GM18498 (cell line): ENCODE results near the gene FNDC3A.

ENCODE experiments used
- ATAC-seq: cut with Tn5 transposase; IDR thresholded peaks from one replicate; pipeline ENCODE4 v1.9.1; 2021; ENCODE audit warnings: mild to moderate bottlenecking, moderate library complexity; ENCODE audit not compliant: unreplicated experiment

The FNDC3A gene

GRCh38 chr13:48975856-48976575 is at the start of gene FNDC3A:
FNDC3A (plus strand) TSS chr13:48975912; CDS start chr13:49006191, 30,279 bp downstream.
- ATAC-seq = peak; percentile 70

GRCh38 chr13:48928757-48929430 is 46.8 kb upstream of the FNDC3A start:
- no peak for ATAC-seq

GRCh38 chr13:48930918-48931317 is 44.8 kb upstream of the FNDC3A start:
- ATAC-seq = no peak

- no peak for ATAC-seq
Observed at GRCh38 chr13:48938308-48938943, 37.3 kb upstream of the FNDC3A start.

GRCh38 chr13:48939728-48940127 is 36.0 kb upstream of the FNDC3A start:
- no peak for ATAC-seq

GRCh38 chr13:48942131-48942530 is 33.6 kb upstream of the FNDC3A start:
- ATAC-seq = no peak

- ATAC-seq = no peak
Observed at GRCh38 chr13:48944221-48944620, 31.5 kb upstream of the FNDC3A start.

GRCh38 chr13:48945626-48946025 is 30.1 kb upstream of the FNDC3A start:
- no peak for ATAC-seq

GRCh38 chr13:48946163-48946562 is 29.5 kb upstream of the FNDC3A start:
- ATAC-seq = no peak

GRCh38 chr13:48949566-48950500 is 25.9 kb upstream of the FNDC3A start:
- ATAC-seq = no peak

GRCh38 chr13:48950501-48950875 is 25.2 kb upstream of the FNDC3A start:
- ATAC-seq = no peak

GRCh38 chr13:48954081-48954480 is 21.6 kb upstream of the FNDC3A start:
- ATAC-seq = no peak

- no peak for ATAC-seq
Observed at GRCh38 chr13:48955536-48955935, 20.2 kb upstream of the FNDC3A start.

GRCh38 chr13:48961379-48961778 is 14.3 kb upstream of the FNDC3A start:
- no peak for ATAC-seq

- ATAC-seq = no peak
Observed at GRCh38 chr13:48962281-48962680, 13.4 kb upstream of the FNDC3A start.

GRCh38 chr13:48965736-48966135 is 10.0 kb upstream of the FNDC3A start:
- ATAC-seq = no peak

- ATAC-seq = no peak
Observed at GRCh38 chr13:48969685-48970084, 6.0 kb upstream of the FNDC3A start.

- no peak for ATAC-seq
Observed at GRCh38 chr13:48973845-48974431, 1.8 kb upstream of the FNDC3A start.

- peak; percentile 16 for ATAC-seq
Observed at GRCh38 chr13:48975101-48975855, 434 bp upstream of the FNDC3A start.
